NCI-H446 (cell line): ENCODE measurements around the gene SYT11.
"Not testable (repeated sequence)": the region's sequence is repeated elsewhere in the genome, so short reads cannot be mapped to it uniquely, and the experiment has no call there.

Experiments used
- DNase-seq, 2 experiments: peaks; one replicate each; lab custom pipeline; 2025; lab: John Stamatoyannopoulos, UW

SYT11 gene

DNA sequence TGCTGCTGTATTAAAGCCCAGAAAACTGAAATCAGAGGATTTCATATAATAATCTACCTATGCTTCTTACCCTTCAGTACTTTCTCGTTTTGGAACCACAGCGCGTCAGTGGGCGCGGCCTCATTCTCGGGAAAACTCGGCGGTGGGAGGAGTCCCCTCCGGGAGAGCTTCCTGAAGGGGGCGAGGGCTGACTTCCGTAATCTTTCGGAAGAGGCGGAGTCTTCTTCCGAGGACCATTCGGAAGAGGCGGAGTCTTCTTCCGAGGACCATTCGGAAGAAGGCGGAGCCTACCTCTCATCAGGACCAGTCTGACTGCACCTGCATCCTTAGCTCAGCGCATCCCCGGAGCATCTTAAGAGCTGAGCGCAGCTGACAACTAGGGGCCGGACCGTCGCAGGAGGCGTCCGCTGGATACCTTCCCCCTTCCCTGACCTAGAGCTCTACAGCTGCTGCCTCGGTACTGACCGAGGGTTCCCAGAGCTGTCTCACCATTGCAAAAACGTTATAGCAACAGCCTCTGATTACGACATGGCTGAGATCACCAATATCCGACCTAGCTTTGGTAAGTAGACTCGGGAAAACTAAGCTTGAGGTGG lies at the start of gene SYT11:
Gene SYT11 (plus strand): TSS at position 334 of the 596 bp plus-strand sequence. CDS start 195 bp downstream, at position 529.
- peak; percentile 98 to 99 for DNase-seq

DNA sequence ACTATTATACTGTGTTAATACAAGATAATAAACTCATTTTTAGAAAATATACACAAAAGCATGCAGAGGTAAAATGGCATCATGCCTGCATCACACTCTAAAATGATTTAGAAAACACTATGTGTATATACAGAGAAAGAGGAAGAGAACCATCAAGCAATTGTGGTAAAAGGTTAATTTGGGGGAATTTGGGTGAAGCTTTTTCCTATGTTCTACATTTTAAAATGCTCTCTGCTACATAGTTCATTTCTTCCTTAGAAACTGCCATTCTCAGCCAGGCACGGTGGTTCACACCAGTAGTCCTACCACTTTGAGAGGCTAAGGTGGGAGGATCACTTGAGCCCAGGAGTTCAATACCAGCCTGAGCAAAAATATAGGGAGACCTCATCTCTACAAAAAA lies 46.5 kb upstream of the SYT11 start:
- no peak for DNase-seq

DNA sequence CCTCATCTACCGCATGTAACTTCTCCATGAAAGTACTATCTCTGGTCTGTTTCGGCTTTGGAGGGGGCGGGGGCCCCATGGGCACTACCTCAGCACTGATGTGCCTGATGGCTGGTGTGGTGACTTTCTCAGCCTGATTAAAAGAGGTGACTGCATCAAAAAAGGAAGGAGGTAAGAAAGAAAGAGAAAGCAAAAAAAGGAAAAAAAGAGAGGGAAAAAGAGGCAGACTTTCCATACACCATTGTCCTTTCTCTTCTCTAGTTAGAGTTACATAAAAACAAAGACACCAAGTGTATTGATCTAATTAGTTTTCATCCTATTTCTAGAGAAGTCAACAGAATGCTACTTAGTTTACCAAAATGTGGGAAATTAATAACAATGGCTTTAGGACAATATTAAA lies 45.7 kb upstream of the SYT11 start:
- no peak for DNase-seq

DNA sequence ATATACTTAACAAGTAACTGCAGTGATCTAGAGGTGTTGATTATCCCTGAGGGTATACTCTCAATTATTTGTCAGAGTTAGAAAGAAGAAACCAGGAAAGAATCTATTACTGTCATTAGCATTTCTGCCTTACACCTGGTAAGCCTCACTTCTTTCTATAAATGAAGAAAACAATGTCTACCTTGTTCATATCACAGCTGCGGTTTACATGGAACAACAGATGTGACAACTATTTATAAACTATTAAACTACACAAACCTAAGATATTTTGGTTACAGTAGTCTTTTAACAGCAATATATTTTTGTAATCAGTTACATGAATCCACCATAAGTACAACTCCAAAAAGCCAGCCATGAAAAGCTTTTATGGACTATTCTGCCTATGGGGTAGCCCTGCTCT lies 43.0 kb upstream of the SYT11 start:
- DNase-seq: no peak

DNA sequence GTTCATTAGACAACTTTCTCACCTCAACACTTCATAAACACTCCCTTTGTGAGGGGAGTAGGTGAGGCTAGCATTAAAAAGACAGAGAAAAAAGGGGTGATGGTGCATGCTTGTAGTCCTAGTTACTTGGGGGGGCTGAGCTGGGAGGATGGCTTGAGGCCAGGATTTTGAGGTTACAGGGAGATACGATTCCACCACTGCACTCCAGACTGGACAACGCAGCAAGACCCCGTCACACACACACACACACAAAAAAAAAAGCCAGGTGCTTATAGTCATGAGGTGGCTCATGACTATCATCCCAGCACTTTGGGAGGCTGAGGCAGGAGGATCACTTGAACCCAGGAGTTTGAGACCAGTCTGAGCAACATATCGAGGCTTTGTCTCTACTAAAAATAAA lies 31.9 kb upstream of the SYT11 start:
- DNase-seq: no peak

DNA sequence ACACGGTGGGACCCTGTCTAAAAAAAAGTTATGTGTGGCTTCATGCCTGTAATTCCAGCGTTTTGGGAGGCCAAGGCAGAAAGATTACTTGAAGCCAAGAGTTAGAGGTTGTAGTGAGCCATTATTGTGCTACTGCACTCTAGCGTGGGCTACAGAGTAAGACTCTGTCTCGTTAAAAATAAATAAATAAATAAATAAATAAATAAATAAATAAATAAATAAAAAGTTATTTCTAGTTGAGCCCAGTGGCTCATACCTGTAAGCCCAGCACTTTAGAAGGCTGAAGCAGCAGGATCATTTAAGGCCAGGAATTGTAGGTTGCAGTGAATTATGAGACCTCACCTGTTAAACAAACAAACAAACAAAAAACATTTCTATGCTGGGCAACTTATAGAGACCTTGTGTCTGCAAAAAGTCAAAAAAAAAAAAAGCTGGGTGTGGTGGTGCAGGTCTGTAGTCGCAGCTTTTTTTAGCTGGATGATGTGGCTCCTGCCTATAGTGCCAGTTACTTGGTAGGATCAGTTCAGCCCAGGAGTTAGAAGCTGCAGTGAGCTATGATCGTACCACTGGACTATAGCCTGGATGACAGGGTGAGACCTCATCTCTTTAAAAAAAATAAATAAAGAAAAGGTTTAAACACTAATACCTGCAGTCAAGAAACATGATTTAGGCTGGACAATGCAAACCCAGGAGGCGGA lies 27.9 kb upstream of the SYT11 start:
- no peak for DNase-seq

- DNase-seq: no peak
Measured at GRCh38 chr1:155833665-155834295, 25.6 kb upstream of the SYT11 start.

DNA sequence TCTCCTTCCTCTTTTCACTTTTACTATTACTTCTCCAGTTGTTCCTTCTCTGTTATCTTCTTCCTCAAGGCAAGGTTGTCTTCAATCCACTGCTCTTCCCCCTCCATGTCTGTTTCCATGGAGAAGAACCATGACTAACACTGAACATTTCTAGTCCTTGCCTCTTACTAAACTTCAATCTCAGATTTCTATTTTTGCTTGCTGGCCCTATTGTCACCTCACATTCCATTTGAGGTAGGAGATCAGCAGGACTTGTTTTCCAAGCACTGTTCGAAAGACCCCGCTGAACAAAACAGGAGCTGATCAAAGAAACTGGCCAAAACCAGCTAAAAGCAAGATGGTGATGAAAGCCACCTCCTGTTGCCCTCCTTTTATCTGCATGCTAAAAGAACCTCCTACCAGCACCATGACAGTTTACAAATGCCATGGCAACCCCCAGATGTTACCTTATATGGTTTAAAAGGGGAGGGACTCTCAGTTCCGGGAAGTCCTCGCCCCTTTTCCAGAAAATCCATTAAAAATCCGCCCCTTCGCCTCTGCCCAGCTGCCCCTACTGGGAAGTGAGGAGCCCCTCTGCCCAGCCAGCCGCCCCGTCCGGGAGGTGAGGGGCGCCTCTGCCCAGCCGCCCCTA lies 25.0 kb upstream of the SYT11 start:
- no peak for DNase-seq

DNA sequence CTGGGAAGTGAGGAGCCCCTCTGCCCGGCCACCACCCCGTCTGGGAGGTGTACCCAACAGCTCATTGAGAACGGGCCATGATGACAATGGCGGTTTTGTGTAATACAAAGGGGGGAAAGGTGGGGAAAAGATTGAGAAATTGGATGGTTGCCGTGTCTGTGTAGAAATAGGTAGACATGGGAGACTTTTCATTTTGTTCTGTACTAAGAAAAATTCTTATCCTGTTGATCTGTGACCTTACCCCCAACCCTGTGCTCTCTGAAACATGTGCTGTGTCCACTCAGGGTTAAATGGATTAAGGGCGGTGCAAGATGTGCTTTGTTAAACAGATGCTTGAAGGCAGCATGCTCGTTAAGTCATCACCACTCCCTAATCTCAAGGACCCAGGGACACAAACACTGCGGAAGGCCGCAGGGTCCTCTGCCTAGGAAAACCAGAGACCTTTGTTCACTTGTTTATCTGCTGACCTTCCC lies 24.4 kb upstream of the SYT11 start:
- not testable (repeated sequence) for DNase-seq

DNA sequence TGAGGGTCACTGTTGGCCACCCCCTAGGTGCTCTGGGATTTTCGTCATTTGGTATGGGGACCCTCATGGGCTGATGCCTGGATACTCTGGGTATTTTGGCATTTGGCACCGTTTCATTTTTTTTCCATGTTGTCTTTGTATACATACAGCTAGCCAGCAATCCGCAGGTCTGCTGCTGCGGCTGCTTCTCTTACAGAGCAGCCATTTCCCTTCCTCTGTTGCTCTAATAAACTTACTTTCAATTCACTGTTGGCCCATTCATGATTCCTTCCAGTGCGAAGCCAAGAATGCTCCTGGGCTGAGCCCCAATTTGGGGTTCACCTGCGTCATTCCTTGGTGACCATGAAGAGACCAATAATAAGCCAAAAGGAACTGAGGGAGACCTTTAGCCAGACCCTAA lies 23.8 kb upstream of the SYT11 start:
- no peak for DNase-seq

- DNase-seq: no peak
Measured at GRCh38 chr1:155840386-155840785, 19.0 kb upstream of the SYT11 start.

GRCh38 chr1:155844860-155845421 lies 14.4 kb upstream of the SYT11 start:
- no peak for DNase-seq

- no peak for DNase-seq
Measured at GRCh38 chr1:155847823-155848529, 11.4 kb upstream of the SYT11 start.

DNA sequence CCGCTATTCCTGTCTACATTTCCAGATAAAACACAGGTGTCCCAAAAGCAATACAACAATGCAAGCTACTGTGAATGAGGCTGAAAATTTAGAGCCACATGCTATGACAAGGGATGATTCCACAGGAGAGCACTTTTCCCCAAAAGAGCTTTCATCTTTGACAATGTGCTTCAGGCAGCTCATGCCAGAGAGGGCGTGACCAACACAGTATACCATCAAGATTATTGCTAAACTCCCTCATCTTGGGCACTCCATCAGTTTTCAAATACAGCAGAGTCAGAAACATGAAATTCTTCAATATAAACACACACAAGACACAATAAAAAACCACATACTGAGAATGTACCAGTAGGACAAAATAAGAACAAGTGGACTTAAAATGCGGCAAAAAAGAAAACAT lies 9.0 kb upstream of the SYT11 start:
- no peak for DNase-seq

GRCh38 chr1:155856257-155856974 lies 3.0 kb upstream of the SYT11 start:
- DNase-seq: no peak

DNA sequence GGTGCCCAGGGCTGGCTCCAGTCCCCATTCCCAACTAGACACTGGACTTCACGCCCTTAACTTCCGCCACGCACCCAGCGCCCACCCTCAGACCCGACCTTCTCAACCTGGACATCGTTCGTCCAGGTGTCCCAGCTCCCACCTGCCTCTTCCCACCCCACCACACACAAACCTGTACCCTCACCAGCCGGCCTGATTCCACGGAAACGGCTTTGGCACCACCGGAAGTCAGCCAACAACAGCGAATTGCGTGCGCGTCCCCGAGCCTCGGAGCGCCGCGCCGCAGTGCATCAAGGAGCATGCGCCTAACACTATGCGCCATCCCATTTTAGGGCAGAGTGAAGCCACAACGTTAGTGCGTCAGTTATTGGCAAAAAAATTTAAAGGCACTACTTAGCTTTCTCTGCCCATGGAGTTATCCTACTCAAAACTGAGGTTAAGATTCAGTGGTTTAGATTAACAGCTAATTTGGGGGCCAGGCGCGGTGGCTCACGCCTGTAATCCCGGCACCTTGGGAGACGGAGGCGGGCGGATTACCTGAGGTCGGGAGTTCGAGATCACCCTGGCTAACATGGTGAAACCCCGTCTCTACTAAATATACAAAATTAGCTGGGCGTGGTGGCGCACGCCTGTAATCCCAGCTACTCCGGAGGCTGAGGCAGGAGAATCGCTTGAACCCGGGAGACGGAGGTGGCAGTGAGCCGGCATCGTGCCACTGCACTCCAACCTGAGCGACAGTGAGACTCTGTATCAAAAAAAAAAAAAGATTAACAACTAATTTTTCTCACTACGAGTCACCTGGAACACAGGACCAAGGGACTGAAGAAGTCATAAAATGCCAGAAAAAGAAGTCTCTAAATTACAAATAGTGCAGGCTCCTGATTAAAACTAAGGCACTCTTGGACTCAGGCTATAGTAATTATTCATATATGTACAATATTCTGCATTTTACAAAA lies 2.1 kb upstream of the SYT11 start, which contains the start of gene GON4L:
Gene GON4L (minus strand): TSS at position 240 of the 956 bp plus-strand sequence. CDS start 3,434 bp downstream, outside the sequence.
- DNase-seq: peak; percentile 94 to 97

DNA sequence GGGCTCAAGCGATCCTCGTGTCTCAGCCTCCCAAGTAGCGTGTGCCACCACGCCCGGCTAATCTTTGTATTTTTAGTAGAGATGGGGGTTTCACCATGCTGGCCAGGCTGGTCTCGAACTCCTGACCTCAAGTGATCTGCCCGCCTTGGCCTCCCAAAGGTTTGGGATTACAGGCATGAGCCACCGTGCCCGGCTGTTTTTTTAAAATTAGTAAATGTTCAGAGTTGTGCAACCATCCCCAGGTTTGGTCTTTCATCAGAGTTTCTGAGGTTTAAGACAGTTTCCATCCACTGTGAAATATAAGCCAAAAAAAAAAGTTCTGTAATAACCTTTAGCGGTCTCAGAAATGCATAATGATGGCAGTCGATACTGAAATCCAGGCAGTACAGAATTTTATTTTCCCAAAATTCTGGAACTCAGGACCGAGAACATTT lies 550 bp upstream of the SYT11 start:
- peak; percentile 31 to 71 for DNase-seq

DNA sequence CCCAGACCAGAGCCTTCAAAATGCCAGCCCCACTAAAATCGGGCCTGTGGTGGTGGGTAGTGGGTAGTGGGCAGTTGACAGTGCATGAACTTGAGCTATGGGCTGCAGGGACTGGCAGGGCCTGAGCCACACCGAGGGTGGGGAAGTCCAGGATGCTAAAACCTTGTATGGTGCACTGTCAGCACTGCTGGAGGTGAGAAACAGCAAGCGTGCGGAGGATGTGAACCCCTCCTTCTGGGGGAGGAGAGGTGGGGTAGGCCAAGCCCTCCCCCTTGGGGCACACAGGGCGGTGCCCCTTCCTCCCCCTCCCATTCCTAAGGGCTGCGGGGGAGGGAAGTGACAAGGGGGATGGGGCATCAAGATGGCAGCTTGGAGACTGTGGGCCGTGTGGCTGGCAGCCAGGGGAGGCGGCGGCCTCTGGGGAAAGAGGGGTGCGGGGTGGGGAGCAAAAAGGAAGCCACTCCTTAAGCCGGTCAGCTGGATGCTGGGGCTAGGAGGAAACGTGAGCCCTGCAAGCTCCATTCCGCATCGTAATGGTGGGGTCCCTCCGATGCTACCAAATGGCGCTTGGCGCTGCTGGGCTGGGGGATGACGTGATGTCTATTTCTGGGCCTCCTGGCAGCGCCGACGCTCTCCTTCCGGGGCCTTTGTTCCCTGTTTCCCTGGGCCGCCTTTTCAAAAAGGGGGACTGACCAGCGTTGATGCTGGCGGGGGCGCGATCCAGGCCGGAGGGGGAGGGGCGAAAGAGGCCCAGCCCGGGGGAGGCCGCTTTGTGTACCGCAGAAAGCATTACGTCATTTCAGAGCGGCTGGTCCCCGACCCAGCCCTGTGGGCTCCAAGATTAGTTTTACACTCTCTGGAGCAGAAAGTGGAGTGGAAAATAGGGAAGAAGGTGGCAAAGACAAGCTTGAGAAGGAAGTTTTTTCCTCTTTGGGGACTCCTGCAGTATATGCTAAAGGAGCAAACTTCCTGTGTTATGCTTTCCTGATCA lies 809 bp downstream of the SYT11 start:
- DNase-seq: peak; percentile 91 to 92
